ENCODE results near the gene SERPINA4.
"Not testable (repeated sequence)": the region's sequence is repeated elsewhere in the genome, so short reads cannot be mapped to it uniquely, and the experiment has no call there.

The SERPINA4 gene

DNA sequence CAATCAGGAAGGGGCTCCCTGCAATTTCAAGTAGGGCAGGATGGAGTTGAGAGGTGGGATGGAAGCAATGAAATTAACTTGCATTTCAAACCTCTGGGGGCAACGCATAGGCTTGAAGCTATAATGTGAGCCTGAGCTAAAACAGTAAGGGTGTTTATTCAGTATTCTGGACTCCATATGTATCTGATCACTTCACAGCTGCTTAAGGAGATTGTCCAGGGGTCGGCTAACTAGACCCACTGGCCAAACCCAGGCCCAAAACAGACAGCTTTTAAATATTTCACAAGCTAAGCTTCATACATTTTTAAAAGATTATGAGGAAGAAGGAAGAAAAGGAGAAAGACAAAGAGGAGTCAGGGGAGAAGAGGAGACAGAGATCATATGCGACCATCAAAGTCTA is 44.1 kb downstream of the SERPINA4 start:
- DNase-seq = no peak
- in situ Hi-C loops (cut with MboI; ENCODE audit: low pct_unique_long_range_greater_than_20kb, low sequenced_read_pairs) = no loop called here

DNA sequence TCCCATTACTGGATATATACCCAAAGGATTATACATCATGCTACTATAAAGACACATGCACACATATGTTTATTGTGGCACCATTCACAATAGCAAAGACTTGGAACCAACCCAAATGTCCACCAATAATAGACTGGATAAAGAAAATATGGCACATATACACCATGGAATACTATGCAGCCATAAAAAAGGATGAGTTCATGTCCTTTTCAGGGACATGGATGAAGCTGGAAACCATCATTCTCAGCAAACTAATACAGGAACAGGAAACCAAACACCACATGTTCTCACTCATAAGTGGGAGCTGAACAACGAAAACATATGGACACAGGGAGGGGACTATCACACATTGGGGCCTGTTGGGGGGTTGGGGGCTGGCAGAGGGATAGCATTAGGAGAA is 47.7 kb downstream of the SERPINA4 start:
- in situ Hi-C loops (cut with MboI; ENCODE audit: low pct_unique_long_range_greater_than_20kb, low sequenced_read_pairs); DNase-seq: not testable (repeated sequence)

GRCh38 chr14:94611179-94611578 is 49.9 kb downstream of the SERPINA4 start:
- no peak for DNase-seq
- in situ Hi-C loops (cut with MboI; ENCODE audit: low pct_unique_long_range_greater_than_20kb, low sequenced_read_pairs) = no loop called here

GRCh38 chr14:94612174-94612573 is 50.9 kb downstream of the SERPINA4 start, which contains the start of gene SERPINA3:
SERPINA3 (plus strand) TSS chr14:94612391; CDS start chr14:94614442, 2,051 bp downstream.
- no peak for DNase-seq
- in situ Hi-C loops (cut with MboI; ENCODE audit: low pct_unique_long_range_greater_than_20kb, low sequenced_read_pairs) = no loop called here

DNA sequence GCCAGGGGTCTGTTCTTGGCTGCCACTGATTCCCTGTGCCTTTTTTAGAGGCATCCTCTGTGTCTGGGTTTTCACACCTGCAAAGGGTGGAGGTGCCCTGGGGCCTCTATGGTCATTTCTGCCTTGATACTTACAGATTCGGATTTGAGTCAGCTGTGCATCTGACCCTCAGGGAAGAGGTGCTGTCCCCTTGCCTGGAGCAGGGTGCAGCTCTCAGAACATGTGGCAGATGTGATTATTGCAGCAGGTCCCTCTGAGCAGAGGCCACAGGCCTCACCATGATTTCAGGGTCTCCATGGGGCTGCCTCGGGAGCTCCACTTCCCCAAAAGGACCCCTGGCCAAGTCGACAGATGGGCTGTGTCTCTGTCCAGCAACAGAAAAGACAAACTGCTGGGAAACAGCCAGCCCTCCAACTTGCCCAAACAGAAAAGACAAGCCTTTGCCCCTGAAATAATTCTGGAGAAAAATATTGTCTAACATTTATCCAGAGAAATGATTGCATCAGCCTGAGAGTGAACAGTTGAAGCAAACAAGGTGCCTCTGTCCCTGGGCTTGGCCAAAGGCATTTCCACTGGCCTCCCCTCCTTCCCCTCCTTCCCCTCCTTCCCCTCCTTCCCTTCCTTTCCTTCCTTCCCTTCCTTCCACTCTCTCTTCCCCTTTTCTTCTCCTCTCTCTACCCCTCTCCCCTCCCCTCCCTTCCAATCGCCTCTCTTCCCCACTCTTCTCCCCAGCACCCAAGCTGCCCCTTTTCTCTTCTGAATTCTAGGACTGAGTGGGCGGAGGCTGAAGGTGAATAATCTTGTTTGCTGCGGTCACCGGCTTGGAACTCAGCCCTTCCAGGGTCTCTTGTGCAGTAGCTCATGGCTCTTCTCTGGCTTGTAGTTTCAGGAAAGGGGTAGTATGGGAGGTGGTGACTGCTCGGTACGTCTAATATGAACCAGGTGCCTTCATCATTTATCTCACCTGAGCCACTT is 51.6 kb downstream of the SERPINA4 start:
- DNase-seq = no peak
- in situ Hi-C loops (cut with MboI; ENCODE audit: low pct_unique_long_range_greater_than_20kb, low sequenced_read_pairs) = no loop called here

DNA sequence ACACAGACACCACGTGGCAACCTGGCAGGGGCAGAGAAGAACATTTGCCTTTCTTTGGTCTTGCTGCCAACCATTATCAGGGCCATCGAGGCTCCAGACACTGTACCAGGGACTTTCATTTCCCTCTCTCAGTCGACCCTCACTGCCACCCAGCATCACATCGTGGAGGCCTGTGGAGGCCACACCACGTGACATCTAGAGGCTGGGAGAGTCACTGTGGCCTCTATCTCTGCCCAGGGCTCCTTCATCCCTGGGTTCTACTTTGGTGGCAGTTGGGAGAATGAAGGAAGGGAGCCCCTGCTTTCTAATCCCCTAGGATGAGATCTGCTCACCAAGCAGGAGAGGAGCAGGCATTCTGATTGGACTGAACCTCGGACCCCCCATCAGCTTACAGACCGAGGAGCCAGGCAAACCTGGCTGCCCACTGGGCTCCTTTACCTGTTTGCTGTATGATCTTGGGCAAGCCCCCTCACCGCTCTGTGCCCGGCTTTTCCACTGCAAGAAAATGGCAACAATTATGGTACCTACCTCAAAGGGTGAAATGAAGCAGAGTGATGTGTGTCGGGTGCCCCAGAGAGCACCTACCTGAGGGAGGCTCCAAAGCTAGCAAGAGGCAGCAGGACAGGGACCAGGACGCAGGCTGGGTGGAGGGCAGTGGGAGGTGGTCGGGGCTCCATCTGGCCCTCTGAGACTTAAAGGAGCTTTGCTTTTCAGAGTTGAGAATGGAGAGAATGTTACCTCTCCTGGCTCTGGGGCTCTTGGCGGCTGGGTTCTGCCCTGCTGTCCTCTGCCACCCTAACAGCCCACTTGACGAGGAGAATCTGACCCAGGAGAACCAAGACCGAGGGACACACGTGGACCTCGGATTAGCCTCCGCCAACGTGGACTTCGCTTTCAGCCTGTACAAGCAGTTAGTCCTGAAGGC is 52.7 kb downstream of the SERPINA4 start:
- in situ Hi-C loops (cut with MboI; ENCODE audit: low pct_unique_long_range_greater_than_20kb, low sequenced_read_pairs) = no loop called here

DNA sequence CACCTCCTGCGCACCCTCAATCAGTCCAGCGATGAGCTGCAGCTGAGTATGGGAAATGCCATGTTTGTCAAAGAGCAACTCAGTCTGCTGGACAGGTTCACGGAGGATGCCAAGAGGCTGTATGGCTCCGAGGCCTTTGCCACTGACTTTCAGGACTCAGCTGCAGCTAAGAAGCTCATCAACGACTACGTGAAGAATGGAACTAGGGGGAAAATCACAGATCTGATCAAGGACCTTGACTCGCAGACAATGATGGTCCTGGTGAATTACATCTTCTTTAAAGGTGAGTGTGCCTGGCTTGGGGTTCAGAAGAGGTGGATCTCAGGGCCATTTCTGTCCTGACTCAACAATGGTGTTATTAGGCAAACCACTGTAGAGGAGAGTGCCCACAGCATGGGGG is 53.6 kb downstream of the SERPINA4 start:
- no peak for DNase-seq
- in situ Hi-C loops (cut with MboI; ENCODE audit: low pct_unique_long_range_greater_than_20kb, low sequenced_read_pairs) = no loop called here

More for the DNA sequence above, 52.7 kb downstream of the SERPINA4 start:
- DNase-seq = no peak

- in situ Hi-C loops (cut with MboI; ENCODE audit: low pct_unique_long_range_greater_than_20kb, low sequenced_read_pairs) = no loop called here
- no peak for DNase-seq
Observed at GRCh38 chr14:94615254-94615653, 54.0 kb downstream of the SERPINA4 start.

GRCh38 chr14:94615823-94616570 is 54.8 kb downstream of the SERPINA4 start:
- in situ Hi-C loops (cut with MboI; ENCODE audit: low pct_unique_long_range_greater_than_20kb, low sequenced_read_pairs) = no loop called here

GRCh38 chr14:94617366-94617941 is 56.2 kb downstream of the SERPINA4 start:
- in situ Hi-C loops (cut with MboI; ENCODE audit: low pct_unique_long_range_greater_than_20kb, low sequenced_read_pairs) = no loop called here
- no peak for DNase-seq

More at GRCh38 chr14:94615823-94616570, 54.8 kb downstream of the SERPINA4 start:
- no peak for DNase-seq

DNA sequence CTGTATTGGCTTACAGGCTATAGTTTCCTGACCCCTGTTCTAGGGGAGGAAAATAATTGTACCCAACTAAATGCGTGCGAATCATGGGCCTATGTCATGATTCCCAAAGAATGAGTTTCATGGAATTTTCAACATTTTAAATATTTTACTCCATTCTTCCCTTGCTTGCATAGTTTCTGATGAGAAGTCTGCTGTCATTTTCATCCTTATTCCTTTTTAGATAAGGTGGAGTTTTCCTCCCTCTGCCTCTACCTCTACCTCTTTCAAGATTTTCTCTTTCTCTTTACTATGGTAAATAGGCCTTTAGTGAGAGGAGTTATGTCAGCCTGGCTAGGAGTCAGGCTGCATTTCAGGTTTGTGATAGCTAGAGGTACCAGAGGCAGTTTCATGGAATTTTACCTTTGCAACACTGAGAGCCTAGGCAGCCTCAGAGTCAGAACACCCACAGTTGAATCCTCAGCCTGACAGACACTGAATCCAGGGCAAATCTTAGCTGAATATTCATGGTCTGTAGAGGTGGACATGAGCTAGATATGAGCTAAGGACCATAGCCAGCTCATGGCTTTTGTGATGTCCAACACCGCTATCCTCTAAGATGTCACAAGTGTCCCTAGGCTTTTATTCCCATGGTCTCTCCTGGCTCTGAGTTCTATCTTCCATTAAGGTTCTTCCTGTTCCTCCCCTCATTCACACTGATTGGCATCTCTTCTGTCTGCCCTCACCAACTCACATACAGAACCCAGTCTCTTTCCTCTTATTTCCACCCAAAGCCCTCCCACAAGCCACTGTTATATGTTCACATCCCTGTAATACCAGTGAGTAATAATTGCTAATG is 57.0 kb downstream of the SERPINA4 start:
- DNase-seq = no peak
- in situ Hi-C loops (cut with MboI; ENCODE audit: low pct_unique_long_range_greater_than_20kb, low sequenced_read_pairs) = no loop called here

GRCh38 chr14:94619297-94619696 is 58.1 kb downstream of the SERPINA4 start:
- in situ Hi-C loops (cut with MboI; ENCODE audit: low pct_unique_long_range_greater_than_20kb, low sequenced_read_pairs) = no loop called here
- DNase-seq = no peak
